GM21576 (cell line): ENCODE results near the gene VRTN.
"Not testable (repeated sequence)": the region's sequence is repeated elsewhere in the genome, so short reads cannot be mapped to it uniquely, and the experiment has no call there.

Source experiments
- ATAC-seq: cut with Tn5 transposase; IDR thresholded peaks from one replicate; pipeline ENCODE4 v1.9.1; 2021; ENCODE audit warnings: mild to moderate bottlenecking, moderate library complexity; ENCODE audit not compliant: unreplicated experiment

Gene VRTN

GRCh38 chr14:74348735-74349463, 628 bp downstream of the VRTN start:
- no peak for ATAC-seq

GRCh38 chr14:74349757-74350156, 1.5 kb downstream of the VRTN start:
- no peak for ATAC-seq

DNA sequence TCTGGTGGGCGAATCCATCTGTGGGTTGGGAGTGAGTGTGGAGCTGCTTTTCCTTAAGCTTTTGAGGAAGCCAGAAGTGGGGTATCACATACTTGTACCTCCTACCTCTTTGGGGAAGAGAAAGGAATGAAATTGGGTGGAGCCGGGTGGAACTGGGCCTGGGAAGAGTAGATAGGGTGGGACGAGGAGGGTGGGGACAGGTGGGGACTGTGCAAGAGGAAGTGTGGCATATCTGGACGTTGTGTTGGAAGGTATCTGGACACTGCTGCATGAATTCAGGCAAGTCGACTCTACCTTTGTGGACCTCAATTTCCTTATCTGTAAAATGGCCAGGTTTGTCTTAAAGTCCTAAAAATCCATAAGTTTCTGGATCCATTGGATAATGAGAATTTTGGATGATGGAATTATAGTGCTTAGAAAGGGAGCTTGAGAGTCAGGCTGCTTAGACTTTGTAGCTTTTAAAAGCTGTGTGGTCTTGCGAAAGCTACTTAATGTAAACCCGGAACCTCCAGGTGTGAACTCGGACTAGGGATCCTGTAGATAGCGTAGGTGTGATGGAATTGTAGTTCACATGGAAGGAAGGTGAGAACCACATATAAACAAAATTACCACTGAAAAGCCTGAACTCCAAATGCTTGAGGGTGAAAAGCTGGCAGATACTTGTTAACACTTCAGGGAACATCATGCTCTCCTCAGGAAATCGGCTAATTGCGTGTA, 2.1 kb downstream of the VRTN start:
- ATAC-seq: no peak

GRCh38 chr14:74350928-74351323, 2.7 kb downstream of the VRTN start:
- no peak for ATAC-seq

DNA sequence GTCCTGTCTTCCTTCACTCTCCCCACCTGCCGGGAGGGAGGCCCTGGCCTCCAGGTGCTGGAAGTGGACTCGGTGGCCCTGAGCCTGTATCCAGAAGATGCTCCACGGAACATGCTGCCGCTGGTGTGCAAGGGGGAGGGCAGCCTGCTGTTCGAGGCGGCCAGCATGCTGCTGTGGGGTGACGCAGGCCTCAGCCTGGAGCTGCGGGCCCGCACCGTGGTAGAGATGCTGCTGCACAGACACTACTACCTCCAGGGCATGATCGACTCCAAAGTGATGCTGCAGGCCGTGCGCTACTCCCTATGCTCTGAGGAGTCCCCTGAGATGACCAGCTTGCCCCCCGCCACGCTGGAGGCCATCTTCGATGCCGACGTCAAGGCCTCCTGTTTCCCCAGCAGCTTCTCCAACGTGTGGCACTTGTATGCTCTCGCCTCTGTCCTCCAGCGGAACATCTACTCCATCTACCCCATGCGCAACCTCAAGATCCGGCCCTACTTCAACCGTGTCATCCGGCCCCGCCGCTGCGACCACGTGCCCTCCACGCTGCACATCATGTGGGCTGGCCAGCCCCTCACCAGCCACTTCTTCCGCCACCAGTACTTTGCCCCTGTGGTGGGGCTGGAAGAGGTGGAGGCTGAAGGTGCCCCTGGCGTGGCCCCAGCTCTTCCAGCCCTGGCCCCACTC, 8.8 kb downstream of the VRTN start:
- no peak for ATAC-seq

DNA sequence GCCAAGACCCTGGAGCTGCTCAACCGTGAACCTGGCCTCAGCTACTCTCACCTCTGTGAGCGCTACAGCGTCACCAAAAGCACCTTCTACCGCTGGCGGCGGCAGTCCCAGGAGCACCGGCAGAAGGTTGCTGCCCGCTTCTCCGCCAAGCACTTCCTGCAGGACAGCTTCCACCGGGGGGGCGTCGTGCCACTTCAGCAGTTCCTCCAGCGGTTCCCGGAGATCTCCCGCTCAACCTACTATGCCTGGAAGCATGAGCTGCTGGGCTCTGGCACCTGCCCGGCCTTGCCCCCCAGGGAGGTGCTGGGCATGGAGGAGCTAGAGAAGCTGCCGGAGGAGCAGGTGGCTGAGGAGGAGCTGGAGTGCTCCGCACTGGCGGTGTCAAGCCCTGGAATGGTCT, 9.3 kb downstream of the VRTN start:
- no peak for ATAC-seq

GRCh38 chr14:74358176-74358829, 10.0 kb downstream of the VRTN start:
- ATAC-seq: no peak

DNA sequence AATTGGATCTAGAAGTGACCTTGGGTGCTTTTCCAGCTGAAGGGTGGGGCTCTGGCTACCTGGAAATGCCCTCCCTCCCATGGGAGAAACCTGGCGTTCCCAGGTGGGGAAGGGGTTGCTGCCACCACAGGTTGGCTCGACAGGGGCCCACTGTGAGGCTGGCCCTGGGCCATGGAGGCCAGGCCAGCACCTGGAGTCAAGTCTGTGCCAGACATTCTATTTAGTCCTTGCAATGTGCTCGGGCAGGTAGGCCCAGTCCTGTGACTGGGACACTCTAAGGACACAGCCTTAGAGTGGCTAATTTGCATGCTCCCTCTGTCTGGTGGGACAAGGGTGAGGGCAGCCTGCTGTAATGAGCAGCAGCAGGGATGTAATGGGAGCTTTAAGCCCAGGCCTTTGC, 11.9 kb downstream of the VRTN start:
- no peak for ATAC-seq

DNA sequence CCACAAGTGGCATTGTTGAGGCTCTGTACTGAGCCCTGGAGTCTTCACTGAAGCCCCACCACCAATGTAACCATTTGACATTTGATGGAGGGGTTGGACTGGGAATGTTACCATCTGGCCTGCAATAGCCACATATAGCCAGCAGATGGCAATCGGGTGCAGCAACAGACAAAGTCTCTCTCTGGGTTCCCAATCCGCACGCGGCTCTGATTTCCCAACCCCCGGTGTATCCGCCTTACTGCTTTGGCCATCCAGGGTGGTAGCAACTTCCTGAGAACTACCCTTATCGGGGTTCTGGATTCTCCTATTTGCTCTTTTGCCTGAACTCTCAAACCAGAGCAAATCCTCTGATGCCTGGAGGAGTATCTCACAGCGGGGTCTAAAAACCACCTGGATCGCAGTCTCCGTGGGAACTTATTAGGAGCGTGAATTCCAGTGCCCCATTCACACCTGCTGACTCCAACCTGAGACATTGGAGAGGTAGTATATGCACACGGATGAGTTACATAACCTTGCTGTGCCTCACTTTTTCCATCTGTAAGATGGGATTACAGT, 14.2 kb downstream of the VRTN start:
- no peak for ATAC-seq

GRCh38 chr14:74364271-74364880, 16.1 kb downstream of the VRTN start:
- ATAC-seq: no peak

- ATAC-seq: no peak
Observed at GRCh38 chr14:74368026-74368425, 19.8 kb downstream of the VRTN start.

GRCh38 chr14:74368441-74368840, 20.2 kb downstream of the VRTN start:
- no peak for ATAC-seq

GRCh38 chr14:74377976-74378690, 29.9 kb downstream of the VRTN start:
- ATAC-seq: no peak

DNA sequence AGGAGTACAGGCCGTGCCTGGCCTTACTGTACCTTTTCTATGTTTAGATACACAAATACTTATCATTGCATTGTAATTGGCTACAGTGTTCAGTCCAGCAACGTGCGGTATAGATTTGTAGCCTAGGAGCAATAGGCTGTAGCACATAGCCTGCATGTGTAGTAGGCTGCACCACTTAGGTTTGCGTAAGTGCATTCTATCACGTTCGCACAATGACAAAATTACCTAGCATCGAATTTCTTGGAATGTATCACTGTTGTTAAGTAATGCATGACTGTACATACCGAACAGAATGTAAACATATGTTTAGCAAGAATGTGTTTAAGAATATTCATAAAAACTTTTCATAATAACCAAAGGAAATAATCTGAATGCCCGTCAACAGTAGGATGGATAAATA, 31.9 kb downstream of the VRTN start:
- no peak for ATAC-seq

DNA sequence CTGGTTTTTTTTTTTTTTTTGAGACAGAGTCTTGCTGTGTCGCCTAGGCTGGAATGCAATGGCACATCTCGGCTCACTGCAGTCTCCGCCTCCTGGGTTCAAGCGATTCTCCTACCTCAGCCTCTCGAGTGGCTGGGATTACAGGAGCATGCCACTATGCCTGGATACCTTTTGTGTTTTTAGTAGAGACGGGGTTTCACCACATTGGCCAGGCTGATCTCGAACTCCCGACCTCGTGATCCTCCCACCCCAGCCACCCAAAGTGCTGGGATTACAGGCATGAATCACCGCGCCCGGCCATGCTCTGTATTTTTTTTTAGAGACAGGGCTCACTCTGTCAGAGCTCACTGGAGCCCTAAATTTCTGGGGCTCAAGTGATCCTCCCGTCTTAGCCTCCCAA, 32.6 kb downstream of the VRTN start:
- no peak for ATAC-seq

DNA sequence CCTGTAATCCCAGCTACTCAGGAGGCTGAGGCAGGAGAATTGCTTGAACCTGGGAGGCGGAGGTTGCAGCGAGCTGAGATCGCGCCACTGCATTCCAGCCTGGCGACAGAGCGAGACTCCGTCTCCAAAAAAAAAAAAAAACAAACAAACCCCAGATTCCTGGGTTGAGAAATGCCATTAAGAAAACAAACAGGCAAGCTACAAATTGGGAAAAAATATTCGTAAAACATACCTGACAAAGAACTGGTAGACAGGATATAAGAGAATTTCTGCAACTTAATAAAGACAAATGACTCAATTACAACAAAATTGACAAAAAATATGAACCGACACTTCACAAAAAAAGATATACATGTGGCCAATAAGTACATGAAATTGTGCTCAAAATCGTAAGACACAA, 33.3 kb downstream of the VRTN start:
- not testable (repeated sequence) for ATAC-seq

- ATAC-seq: no peak
Observed at GRCh38 chr14:74382231-74382630, 34.0 kb downstream of the VRTN start.

DNA sequence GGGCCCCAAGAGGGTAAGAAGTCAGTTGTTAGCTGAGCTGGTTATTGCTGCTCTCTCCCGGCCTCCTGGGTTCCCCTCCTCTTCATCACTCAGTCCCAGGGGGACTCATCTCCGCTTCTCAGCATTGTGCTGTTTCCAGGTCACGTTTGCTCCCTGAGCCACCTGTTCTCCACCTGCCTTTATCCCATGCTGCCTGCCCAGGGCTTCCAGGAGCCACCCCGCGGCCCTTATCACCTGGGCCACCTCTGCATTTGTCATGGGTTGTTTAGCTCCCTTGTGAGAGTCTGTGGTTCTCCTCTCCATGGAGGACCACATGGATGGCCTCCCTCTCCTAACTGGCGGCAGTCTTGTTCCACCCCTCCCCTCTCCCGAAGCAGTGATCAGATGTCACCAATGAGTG, 41.7 kb downstream of the VRTN start:
- ATAC-seq: no peak

- not testable (repeated sequence) for ATAC-seq
Observed at GRCh38 chr14:74390505-74390904, 42.2 kb downstream of the VRTN start.

DNA sequence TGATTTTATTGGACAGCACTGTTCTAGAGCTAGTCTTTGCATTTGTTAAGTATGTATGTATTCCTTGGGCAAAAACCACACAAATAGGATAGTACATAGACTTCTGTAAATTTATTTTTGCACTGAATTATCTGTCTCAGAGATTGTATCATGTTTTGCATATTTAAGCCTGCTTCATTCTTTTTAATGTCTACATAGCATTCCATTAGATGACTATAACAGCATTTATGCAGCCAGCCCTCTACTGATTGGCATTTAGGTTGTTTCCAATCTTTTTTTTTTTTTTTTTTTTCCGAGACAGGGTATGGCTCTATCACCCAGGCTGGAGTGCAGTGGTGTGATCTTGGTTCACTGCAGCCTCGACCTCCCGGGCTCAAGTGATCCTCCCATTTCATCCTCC, 43.2 kb downstream of the VRTN start:
- no peak for ATAC-seq
